HG03439 (cell line): ENCODE measurements around the gene CLTRN.

Source experiments
- ATAC-seq: cut with Tn5 transposase; IDR thresholded peaks from one replicate; pipeline ENCODE4 v1.9.1; 2021; ENCODE audit warnings: mild to moderate bottlenecking, moderate library complexity; ENCODE audit not compliant: unreplicated experiment

CLTRN gene

GRCh38 chrX:15579778-15580747 is 84.5 kb downstream of the CLTRN start:
- no peak for ATAC-seq
